GM23338 (cell line): ENCODE measurements around the gene TBCE. TPM values are rescaled to one million over a fixed set of nuclear protein-coding genes. Genes with fewer than 3 reads are reported as not detected.

Experiments
- ATAC-seq: fragments of 200-7000 bp; cut with Tn5 transposase; 3 replicates; pipeline ENCODE4 v1.9.1; 2020
- DNase-seq: peaks from one replicate; pipeline ENCODE4 v3.0.0-alpha.2; 2015; ENCODE audit warnings: low spot score
- H2AFZ ChIP-seq: fragments of 200-600 bp; sonication (generic); 2 replicates; pipeline ENCODE4 v1.8.0; 2016; ENCODE audit warnings: antibody characterized with exemption, mild to moderate bottlenecking, moderate library complexity
- H3F3A ChIP-seq: fragments of 200-600 bp; sonication (generic); replicated peaks from 2 replicates; pipeline ENCODE4 v1.8.0; 2017; ENCODE audit warnings: antibody characterized with exemption, mixed run types, low read depth
- H3K27ac ChIP-seq: fragments of 200-600 bp; sonication (generic); 2 replicates; pipeline ENCODE4 v1.6.1; 2016; ENCODE audit warnings: low read depth
- H3K27me3 ChIP-seq: fragments of 200-600 bp; sonication (generic); 2 replicates; pipeline ENCODE4 v1.8.0; 2016; ENCODE audit warnings: mild to moderate bottlenecking, mixed run types, moderate library complexity; ENCODE audit not compliant: insufficient read depth
- H3K36me3 ChIP-seq: fragments of 200-600 bp; sonication (generic); 2 replicates; pipeline ENCODE4 v1.8.0; 2016; ENCODE audit warnings: mild to moderate bottlenecking; ENCODE audit not compliant: insufficient read depth
- H3K4me1 ChIP-seq: fragments of 200-600 bp; sonication (generic); 2 replicates; pipeline ENCODE4 v1.8.0; 2016; ENCODE audit warnings: mild to moderate bottlenecking, moderate library complexity; ENCODE audit not compliant: insufficient read depth
- H3K4me2 ChIP-seq: fragments of 200-600 bp; sonication (generic); 2 replicates; pipeline ENCODE4 v1.7.1; 2017; ENCODE audit warnings: mixed run types
- H3K4me3 ChIP-seq: fragments of 200-600 bp; sonication (generic); 2 replicates; pipeline ENCODE4 v1.6.1; 2016; ENCODE audit warnings: mixed run types
- H3K79me2 ChIP-seq: fragments of 200-600 bp; sonication (generic); replicated peaks from 2 replicates; pipeline ENCODE4 v1.8.0; 2017; ENCODE audit warnings: mild to moderate bottlenecking; ENCODE audit not compliant: insufficient read depth
- H3K9me2 ChIP-seq: fragments of 200-600 bp; sonication (generic); 2 replicates; pipeline ENCODE4 v1.8.0; 2017; ENCODE audit not compliant: insufficient read depth
- H4K20me1 ChIP-seq: fragments of 200-600 bp; sonication (generic); replicated peaks from 2 replicates; pipeline ENCODE4 v1.8.0; 2017; ENCODE audit warnings: mild to moderate bottlenecking; ENCODE audit not compliant: insufficient read depth
- H3K27ac Mint-ChIP-seq: 2 replicates; pipeline ENCODE4 v1.8.0; 2020; ENCODE audit warnings: inconsistent platforms, mild to moderate bottlenecking, moderate library complexity, mixed read lengths
- H3K27me3 Mint-ChIP-seq: 3 replicates; pipeline ENCODE4 v1.8.0; 2022; ENCODE audit warnings: low read depth, mild to moderate bottlenecking, moderate library complexity, mixed read lengths, inconsistent platforms; ENCODE audit not compliant: insufficient read depth, poor library complexity
- H3K36me3 Mint-ChIP-seq: 3 replicates; pipeline ENCODE4 v1.8.0; 2021; ENCODE audit warnings: low read depth, mild to moderate bottlenecking, inconsistent platforms, moderate library complexity, mixed read lengths
- H3K4me1 Mint-ChIP-seq: 3 replicates; pipeline ENCODE4 v1.8.0; 2020; ENCODE audit warnings: mild to moderate bottlenecking, inconsistent platforms, mixed read lengths
- H3K4me3 Mint-ChIP-seq: 3 replicates; pipeline ENCODE4 v1.8.0; 2021; ENCODE audit warnings: moderate library complexity, mild to moderate bottlenecking, inconsistent platforms, mixed read lengths
- H3K9me3 Mint-ChIP-seq: 3 replicates; pipeline ENCODE4 v1.8.0; 2020; ENCODE audit warnings: moderate library complexity, mild to moderate bottlenecking, inconsistent platforms, mixed read lengths
- CREB1 ChIP-seq: fragments of 250-450 bp; sonication (Bioruptor Pico); IDR thresholded peaks from 2 replicates; pipeline ENCODE4 v1.5.0; 2020; ENCODE audit warnings: low read depth, mild to moderate bottlenecking, moderate library complexity
- ETS1 ChIP-seq: IDR thresholded peaks from 2 replicates; pipeline ENCODE4 v1.6.1; 2016; ENCODE audit warnings: antibody characterized with exemption
- EZH2phosphoT487 ChIP-seq: fragments of 200-600 bp; sonication (generic); IDR thresholded peaks from one replicate; pipeline ENCODE4 v1.8.1; 2018; ENCODE audit warnings: antibody characterized with exemption; ENCODE audit not compliant: unreplicated experiment
- JUNB ChIP-seq: IDR thresholded peaks from one replicate; pipeline ENCODE4 v1.6.1; 2016; ENCODE audit warnings: antibody characterized with exemption; ENCODE audit not compliant: unreplicated experiment
- NANOG ChIP-seq: IDR thresholded peaks from 2 replicates; pipeline ENCODE4 v1.6.1; 2016; ENCODE audit warnings: antibody characterized with exemption, borderline replicate concordance
- REST ChIP-seq: IDR thresholded peaks from one replicate; pipeline ENCODE4 v1.6.1; 2018; ENCODE audit warnings: antibody characterized with exemption; ENCODE audit not compliant: unreplicated experiment
- ZNF114 ChIP-seq: fragments of 250-450 bp; sonication (Bioruptor Pico); IDR thresholded peaks from 2 replicates; pipeline ENCODE4 v1.5.0; 2020; ENCODE audit warnings: mild to moderate bottlenecking, moderate library complexity
- ZNF331 ChIP-seq: fragments of 250-450 bp; sonication (Bioruptor Pico); IDR thresholded peaks from 2 replicates; pipeline ENCODE4 v1.5.0; 2020; ENCODE audit warnings: low read depth, mild to moderate bottlenecking, moderate library complexity
- polyA plus RNA-seq: library from polyadenylated mRNA; unstranded; fragments of >200 nt; fragmentation: Nextera tagmentation; extraction: Ambion mirVana; gene quantifications from 2 replicates; pipeline ENCODE4 v1.2.1, GENCODE V29; 2016
- total RNA-seq: library from RNA; depleted of rRNA; stranded (reverse); fragments of >200 nt; shearing (Covaris generic); gene quantifications from 2 replicates; pipeline ENCODE4 v1.2.3, GENCODE V29; 2014
- TF ChIP-seq, protein P1 (sequence below), 2 experiments: fragments of 200-600 bp in 1 of 2; sonication (generic) in 1 of 2; conservative IDR thresholded peaks; 2 replicates each; pipeline versions ENCODE4 v1.5.1 to v1.6.1; 2016 to 2017; ENCODE audit warnings: antibody characterized with exemption in 2 of 2, low read depth in 2 of 2, mild to moderate bottlenecking in 2 of 2, moderate library complexity in 1 of 2

Gene TBCE
- total and polyA plus RNA-seq, 2 experiments from 2014 or later: 42.7 to 64.8 TPM

- Mint-ChIP-seq H3K27ac (no peak overlapping the region), H3K9me3 (peaks cover 3% of the 10 kb centered on the region; the same call in 1 of the 3 replicates), H3K4me1 (no peaks in the 10 kb centered on the region), H3K27me3 (peaks cover 5% of the 10 kb centered on the region), H3K4me3 (no peak overlapping the region), H3K36me3 (peaks cover 19% of the 10 kb centered on the region; the same call in 2 of the 3 replicates)
- Histone ChIP-seq H3K36me3 (no peaks in the 10 kb centered on the region), H3K27ac (no peak overlapping the region), H3K9me2 (no peaks in the 10 kb centered on the region), H3K4me2 (no peak overlapping the region), H3K79me2 (peaks cover 39% of the 10 kb centered on the region), H2AFZ (no peak overlapping the region), H3K27me3 (no peaks in the 10 kb centered on the region), H4K20me1 (no peaks in the 10 kb centered on the region; the same call in 1 of the 2 replicates), H3K4me1 (no peaks in the 10 kb centered on the region), H3F3A (0 out of 2 replicates have a peak, but pooled peaks cover 2% of the 10 kb centered on the region), H3K4me3 (no peak overlapping the region)
- ATAC-seq: peak; percentile 71
- TF ChIP-seq, protein P1, sequence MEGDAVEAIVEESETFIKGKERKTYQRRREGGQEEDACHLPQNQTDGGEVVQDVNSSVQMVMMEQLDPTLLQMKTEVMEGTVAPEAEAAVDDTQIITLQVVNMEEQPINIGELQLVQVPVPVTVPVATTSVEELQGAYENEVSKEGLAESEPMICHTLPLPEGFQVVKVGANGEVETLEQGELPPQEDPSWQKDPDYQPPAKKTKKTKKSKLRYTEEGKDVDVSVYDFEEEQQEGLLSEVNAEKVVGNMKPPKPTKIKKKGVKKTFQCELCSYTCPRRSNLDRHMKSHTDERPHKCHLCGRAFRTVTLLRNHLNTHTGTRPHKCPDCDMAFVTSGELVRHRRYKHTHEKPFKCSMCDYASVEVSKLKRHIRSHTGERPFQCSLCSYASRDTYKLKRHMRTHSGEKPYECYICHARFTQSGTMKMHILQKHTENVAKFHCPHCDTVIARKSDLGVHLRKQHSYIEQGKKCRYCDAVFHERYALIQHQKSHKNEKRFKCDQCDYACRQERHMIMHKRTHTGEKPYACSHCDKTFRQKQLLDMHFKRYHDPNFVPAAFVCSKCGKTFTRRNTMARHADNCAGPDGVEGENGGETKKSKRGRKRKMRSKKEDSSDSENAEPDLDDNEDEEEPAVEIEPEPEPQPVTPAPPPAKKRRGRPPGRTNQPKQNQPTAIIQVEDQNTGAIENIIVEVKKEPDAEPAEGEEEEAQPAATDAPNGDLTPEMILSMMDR (conservative IDR thresholded peaks at IDR 0.05; ENCODE audit: low read depth in 2 of 2): peak; percentile 85 to 93
- TF ChIP-seq REST: no peak
- no peak for TF ChIP-seq JUNB
- no peak for TF ChIP-seq ZNF114 (CRISPR knock-in tag)
- DNase-seq: peak; percentile 74
Observed at GRCh38 chr1:235417086-235417697, 50.0 kb downstream of the TBCE start.

GRCh38 chr1:235421751-235422150 lies 54.5 kb downstream of the TBCE start:
- Histone ChIP-seq H3F3A (0 out of 2 replicates have a peak, but pooled peaks cover 2% of the 10 kb centered on the region), H3K36me3 (no peaks in the 10 kb centered on the region), H3K4me2 (no peak overlapping the region), H3K9me2 (no peaks in the 10 kb centered on the region), H3K4me3 (no peak overlapping the region), H4K20me1 (no peaks in the 10 kb centered on the region; the same call in 1 of the 2 replicates), H3K27me3 (no peaks in the 10 kb centered on the region), H2AFZ (no peak overlapping the region), H3K4me1 (peaks cover 5% of the 10 kb centered on the region; the same call in 1 of the 2 replicates), H3K27ac (no peak overlapping the region), H3K79me2 (peaks cover 43% of the 10 kb centered on the region)
- Mint-ChIP-seq H3K27ac (no peak overlapping the region; the same call in 1 of the 2 replicates), H3K4me3 (no peak overlapping the region), H3K27me3 (peaks cover 2% of the 10 kb centered on the region), H3K9me3 (no peaks in the 10 kb centered on the region), H3K4me1 (peaks cover 13% of the 10 kb centered on the region), H3K36me3 (peaks cover 3% of the 10 kb centered on the region; the same call in 1 of the 3 replicates)
- ATAC-seq (no peak), DNase-seq (no peak)
- TF ChIP-seq, protein P1 (conservative IDR thresholded peaks at IDR 0.05; ENCODE audit: low read depth in 2 of 2): no peak
- no peak for TF ChIP-seq NANOG
- TF ChIP-seq EZH2phosphoT487: no peak
- no peak for TF ChIP-seq ZNF331 (CRISPR knock-in tag)
- no peak for TF ChIP-seq ETS1
- TF ChIP-seq CREB1: no peak
